Endothelial cell (in vitro differentiated cells): Measurements from ENCODE around the gene SVEP1. TPM values are rescaled to one million over a fixed set of nuclear protein-coding genes. Genes with fewer than 3 reads are reported as not detected.

Source experiments
- DNase-seq: peaks from one replicate; pipeline ENCODE4 v3.0.0; 2021; ENCODE audit warnings: low spot score
- H3K27ac Mint-ChIP-seq: one replicate; pipeline ENCODE4 v1.8.0; 2021; ENCODE audit warnings: mixed read lengths, inconsistent platforms; ENCODE audit not compliant: unreplicated experiment
- H3K27me3 Mint-ChIP-seq: one replicate; pipeline ENCODE4 v1.8.0; 2021; ENCODE audit warnings: mild to moderate bottlenecking, moderate library complexity, mixed read lengths, inconsistent platforms; ENCODE audit not compliant: unreplicated experiment
- H3K36me3 Mint-ChIP-seq: one replicate; pipeline ENCODE4 v1.8.0; 2021; ENCODE audit warnings: mild to moderate bottlenecking, low read depth, mixed read lengths, inconsistent platforms; ENCODE audit not compliant: unreplicated experiment
- H3K4me1 Mint-ChIP-seq: one replicate; pipeline ENCODE4 v1.8.0; 2021; ENCODE audit warnings: mild to moderate bottlenecking, mixed read lengths, inconsistent platforms; ENCODE audit not compliant: unreplicated experiment
- H3K4me3 Mint-ChIP-seq: one replicate; pipeline ENCODE4 v1.8.0; 2021; ENCODE audit warnings: mild to moderate bottlenecking, mixed read lengths, inconsistent platforms; ENCODE audit not compliant: unreplicated experiment
- H3K9me3 Mint-ChIP-seq: one replicate; pipeline ENCODE4 v1.8.0; 2021; ENCODE audit warnings: mixed read lengths, inconsistent platforms; ENCODE audit not compliant: unreplicated experiment
- total RNA-seq: library from RNA; stranded (reverse); fragmentation: NEBNext Ultra II Directional; extraction: Animal tissue kit (Norgen Biotek cat#: 25700); gene quantifications from one replicate; pipeline ENCODE4 v1.2.1, GENCODE V29; 2021; ENCODE audit not compliant: unreplicated experiment
- TF ChIP-seq, protein P1 (sequence below): fragments of 200-600 bp; sonication (generic); IDR thresholded peaks from one replicate; pipeline ENCODE4 v1.5.0; 2021; ENCODE audit warnings: antibody characterized with exemption; ENCODE audit not compliant: unreplicated experiment

The SVEP1 gene
- total RNA-seq, 1 donor from 2014 or later, result 0.08 TPM

DNA sequence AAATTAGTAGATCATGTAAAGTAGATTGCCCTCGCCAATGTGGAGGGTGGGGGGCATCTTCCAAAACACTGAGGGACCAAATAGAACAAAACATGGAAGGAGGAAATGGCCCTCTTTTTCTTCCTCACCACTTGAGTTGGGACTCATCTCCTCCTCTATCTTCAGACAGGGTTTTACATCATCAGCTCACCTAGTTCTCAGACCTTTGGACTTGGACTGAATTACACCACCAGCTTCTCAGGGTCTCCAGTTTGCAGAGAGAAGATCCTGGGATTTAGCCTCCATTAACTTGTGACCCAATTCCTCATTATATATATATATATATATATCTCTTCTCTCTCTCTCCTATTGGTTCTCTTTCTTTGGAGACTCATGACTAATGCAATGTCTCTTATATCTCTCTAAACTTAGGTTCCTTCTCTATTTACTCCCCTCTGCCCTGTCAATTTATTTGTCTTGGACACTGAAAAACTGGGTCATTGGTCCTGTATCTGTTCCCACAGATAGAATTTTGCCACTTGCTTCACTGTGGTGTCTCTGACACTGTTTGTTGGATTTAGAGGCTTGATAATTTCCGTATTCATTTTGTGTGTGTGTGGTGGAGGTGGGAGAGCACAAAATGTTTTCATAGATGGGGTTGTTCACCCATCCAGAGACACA lies 187.6 kb downstream of the SVEP1 start:
- Mint-ChIP-seq H3K36me3 (peaks cover 4% of the 10 kb centered on the region), H3K27me3 (peaks cover 1% of the 10 kb centered on the region), H3K27ac (no peak overlapping the region), H3K4me3 (no peak overlapping the region), H3K9me3 (peaks cover 4% of the 10 kb centered on the region), H3K4me1 (no peaks in the 10 kb centered on the region)
- TF ChIP-seq, protein P1, sequence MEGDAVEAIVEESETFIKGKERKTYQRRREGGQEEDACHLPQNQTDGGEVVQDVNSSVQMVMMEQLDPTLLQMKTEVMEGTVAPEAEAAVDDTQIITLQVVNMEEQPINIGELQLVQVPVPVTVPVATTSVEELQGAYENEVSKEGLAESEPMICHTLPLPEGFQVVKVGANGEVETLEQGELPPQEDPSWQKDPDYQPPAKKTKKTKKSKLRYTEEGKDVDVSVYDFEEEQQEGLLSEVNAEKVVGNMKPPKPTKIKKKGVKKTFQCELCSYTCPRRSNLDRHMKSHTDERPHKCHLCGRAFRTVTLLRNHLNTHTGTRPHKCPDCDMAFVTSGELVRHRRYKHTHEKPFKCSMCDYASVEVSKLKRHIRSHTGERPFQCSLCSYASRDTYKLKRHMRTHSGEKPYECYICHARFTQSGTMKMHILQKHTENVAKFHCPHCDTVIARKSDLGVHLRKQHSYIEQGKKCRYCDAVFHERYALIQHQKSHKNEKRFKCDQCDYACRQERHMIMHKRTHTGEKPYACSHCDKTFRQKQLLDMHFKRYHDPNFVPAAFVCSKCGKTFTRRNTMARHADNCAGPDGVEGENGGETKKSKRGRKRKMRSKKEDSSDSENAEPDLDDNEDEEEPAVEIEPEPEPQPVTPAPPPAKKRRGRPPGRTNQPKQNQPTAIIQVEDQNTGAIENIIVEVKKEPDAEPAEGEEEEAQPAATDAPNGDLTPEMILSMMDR, result no peak
- DNase-seq, result no peak

DNA sequence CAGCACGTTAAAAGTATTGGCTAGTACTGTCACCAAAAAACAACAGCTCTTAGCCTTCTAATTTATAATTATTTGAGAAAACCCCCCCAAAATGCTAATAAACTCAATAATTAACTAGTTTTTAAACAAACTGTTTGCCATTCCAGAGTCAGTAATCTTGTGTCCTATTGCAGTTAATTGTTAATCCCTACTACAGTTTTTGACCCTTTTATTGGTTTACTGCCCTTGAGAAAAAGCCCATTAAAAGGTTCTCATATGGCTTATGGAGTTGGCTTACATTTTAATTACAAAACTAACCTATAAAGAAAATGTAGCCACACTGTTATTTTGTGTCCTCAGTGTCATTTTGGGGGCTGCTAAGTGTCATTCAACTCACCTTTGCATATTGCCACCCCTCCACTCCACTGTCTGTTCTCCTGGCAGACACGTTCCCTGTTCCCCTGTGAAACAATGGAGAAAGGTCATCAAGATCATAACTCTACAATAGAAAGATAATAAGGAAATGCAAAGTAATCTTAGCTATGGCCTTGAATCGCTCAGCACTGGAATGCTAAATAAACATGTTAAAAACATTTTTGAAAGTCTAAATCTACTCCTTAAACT lies 190.3 kb downstream of the SVEP1 start:
- DNase-seq, result no peak
- Mint-ChIP-seq H3K4me1 (no peaks in the 10 kb centered on the region), H3K9me3 (peaks cover 4% of the 10 kb centered on the region), H3K27me3 (peaks cover 4% of the 10 kb centered on the region), H3K36me3 (peaks cover 4% of the 10 kb centered on the region), H3K27ac (no peak overlapping the region), H3K4me3 (no peak overlapping the region)
- TF ChIP-seq, protein P1, result no peak

DNA sequence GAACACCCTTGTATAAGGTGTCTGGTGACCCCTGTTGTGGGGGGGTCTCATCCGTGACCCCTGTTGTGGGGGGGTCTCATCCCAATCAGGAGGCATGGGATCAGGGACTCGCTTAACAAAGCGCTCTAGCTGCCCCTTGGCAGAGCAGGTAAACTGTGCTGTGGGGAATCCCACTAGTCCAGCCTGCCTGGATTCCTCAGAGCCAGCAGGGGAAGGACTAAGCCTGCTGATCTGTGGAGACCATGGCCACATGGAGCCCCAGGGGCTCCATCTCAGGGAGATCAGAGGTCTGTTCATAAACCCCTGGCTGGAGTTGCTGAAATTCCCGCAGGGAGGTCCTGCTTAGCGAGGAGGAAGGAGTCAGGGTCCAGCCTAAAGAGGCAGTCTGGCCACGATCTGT lies 196.1 kb downstream of the SVEP1 start:
- Mint-ChIP-seq H3K27ac (no peak overlapping the region), H3K27me3 (peaks cover 2% of the 10 kb centered on the region), H3K4me1 (no peaks in the 10 kb centered on the region), H3K9me3 (no peaks in the 10 kb centered on the region), H3K36me3 (no peaks in the 10 kb centered on the region), H3K4me3 (no peak overlapping the region)
- TF ChIP-seq, protein P1, result no peak
- no peak for DNase-seq

DNA sequence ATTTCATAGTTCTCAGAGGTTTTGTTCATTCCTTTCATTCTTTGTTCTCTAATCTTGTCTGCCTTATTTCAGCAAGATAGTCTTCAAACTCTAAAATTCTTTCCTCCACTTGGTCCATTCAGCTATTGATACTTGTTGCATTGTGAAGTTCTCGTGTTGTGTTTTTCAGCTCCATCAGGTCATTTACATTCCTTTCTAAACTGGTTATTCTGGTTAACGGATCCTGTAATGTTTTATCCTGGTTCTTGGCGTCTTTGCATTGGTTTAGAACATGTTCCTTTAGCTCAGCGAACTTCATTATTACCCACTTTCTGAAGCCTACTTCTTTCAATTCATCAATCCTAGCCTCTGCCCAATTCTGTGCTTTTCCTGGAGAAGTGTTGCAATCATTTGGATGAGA lies 196.8 kb downstream of the SVEP1 start:
- Mint-ChIP-seq H3K36me3 (no peaks in the 10 kb centered on the region), H3K27me3 (peaks cover 2% of the 10 kb centered on the region), H3K9me3 (no peaks in the 10 kb centered on the region), H3K4me1 (no peaks in the 10 kb centered on the region), H3K27ac (no peak overlapping the region), H3K4me3 (no peak overlapping the region)
- no peak for DNase-seq
- TF ChIP-seq, protein P1, result no peak

DNA sequence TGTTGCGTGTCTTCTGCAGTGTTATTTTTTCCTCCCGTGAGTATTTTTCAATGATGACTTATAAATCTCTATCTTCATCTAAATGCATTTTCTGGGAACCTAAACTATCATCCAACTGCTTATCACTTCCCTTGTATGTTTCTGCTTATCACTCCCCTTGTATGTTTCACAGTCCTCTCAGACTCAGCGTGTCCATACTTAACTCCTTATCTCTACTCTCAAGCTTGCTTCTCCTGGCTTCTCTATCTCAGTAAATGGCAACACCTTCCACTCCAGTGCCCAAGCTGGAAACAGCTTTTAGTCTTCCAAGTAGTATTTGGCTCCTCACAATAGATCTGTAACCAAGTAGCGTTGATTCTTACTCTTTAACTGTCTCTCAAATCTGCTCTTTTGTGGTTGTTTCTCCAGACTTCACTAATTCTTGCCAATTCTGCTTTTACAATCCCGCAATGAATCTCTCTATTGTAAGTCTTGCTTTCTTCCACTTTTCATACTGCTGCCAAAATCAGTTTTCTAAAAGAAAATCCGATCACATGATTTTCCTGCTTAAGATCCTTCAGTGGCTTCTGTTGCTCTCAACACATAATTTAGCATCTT lies 208.0 kb downstream of the SVEP1 start:
- Mint-ChIP-seq H3K36me3 (no peaks in the 10 kb centered on the region), H3K27ac (no peak overlapping the region)

More for the DNA sequence above, 208.0 kb downstream of the SVEP1 start:
- Mint-ChIP-seq H3K4me3 (no peak overlapping the region), H3K9me3 (no peaks in the 10 kb centered on the region), H3K4me1 (no peaks in the 10 kb centered on the region), H3K27me3 (no peaks in the 10 kb centered on the region)
- no peak for DNase-seq
- TF ChIP-seq, protein P1, result no peak
